Measurements from ENCODE around the gene RAB11A. TPM values are rescaled to one million over a fixed set of nuclear protein-coding genes. Genes with fewer than 3 reads are reported as not detected.

The RAB11A gene
- total RNA-seq, 1 donor from 2014 or later, result 214 TPM

DNA sequence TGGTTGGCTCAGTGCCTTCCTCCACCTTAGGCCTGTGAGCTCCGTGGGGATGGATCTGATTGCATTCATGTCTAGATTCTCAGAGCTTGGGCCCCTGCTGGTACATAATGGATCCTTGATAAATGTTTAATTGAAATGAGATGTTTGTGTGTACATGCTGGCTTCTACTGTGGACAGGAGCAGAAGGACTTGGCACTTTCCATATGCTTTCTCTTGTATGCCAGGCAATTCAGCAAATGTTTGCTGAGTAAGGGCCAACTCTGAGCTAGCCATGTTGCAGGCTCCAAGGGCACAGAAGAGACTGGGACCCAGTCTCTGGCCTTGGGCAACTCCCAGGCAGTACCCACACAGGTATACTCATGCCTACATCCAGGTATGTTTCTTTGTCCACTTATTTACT, 67.0 kb downstream of the RAB11A start:
- Mint-ChIP-seq H3K36me3 (ENCODE audit: low read depth) (no peaks in the 10 kb centered on the region), H3K27me3 (ENCODE audit: low read depth) (no peaks in the 10 kb centered on the region), H3K4me1 (no peaks in the 10 kb centered on the region), H3K27ac (ENCODE audit: unreplicated experiment) (no peak overlapping the region), H3K9me3 (no peaks in the 10 kb centered on the region), H3K4me3 (no peak overlapping the region)
- TF ChIP-seq, protein P1, sequence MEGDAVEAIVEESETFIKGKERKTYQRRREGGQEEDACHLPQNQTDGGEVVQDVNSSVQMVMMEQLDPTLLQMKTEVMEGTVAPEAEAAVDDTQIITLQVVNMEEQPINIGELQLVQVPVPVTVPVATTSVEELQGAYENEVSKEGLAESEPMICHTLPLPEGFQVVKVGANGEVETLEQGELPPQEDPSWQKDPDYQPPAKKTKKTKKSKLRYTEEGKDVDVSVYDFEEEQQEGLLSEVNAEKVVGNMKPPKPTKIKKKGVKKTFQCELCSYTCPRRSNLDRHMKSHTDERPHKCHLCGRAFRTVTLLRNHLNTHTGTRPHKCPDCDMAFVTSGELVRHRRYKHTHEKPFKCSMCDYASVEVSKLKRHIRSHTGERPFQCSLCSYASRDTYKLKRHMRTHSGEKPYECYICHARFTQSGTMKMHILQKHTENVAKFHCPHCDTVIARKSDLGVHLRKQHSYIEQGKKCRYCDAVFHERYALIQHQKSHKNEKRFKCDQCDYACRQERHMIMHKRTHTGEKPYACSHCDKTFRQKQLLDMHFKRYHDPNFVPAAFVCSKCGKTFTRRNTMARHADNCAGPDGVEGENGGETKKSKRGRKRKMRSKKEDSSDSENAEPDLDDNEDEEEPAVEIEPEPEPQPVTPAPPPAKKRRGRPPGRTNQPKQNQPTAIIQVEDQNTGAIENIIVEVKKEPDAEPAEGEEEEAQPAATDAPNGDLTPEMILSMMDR (conservative IDR thresholded peaks at IDR 0.05), result no peak
- no peak for DNase-seq (ENCODE audit: low read depth, low spot score)

DNA sequence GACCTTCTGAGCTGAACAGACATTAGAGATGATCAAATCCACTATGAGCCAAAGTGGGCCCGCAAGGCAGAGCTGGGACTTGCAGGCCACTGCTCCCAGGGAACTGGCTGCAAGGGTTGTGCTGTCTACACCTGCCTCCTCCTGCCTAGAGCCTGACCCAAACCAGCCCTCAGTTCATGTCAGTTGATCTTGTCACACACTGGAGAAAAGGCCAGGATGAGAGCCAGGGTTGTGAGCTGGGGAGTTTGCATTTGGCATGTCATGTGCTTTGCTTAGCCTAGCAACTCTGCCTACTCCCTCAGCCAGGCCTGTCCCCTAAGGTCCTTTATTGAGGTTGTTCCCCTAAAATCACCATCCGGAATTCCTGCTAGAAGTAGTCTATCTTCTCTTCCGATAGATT, 67.8 kb downstream of the RAB11A start:
- H3K27ac Mint-ChIP-seq (ENCODE audit: unreplicated experiment), result no peak overlapping the region
- DNase-seq (ENCODE audit: low read depth, low spot score), result no peak
- H3K27me3 Mint-ChIP-seq (ENCODE audit: low read depth), result no peaks in the 10 kb centered on the region
- no peak overlapping the region for H3K4me3 Mint-ChIP-seq
- TF ChIP-seq, protein P1 (conservative IDR thresholded peaks at IDR 0.05), result no peak
- no peaks in the 10 kb centered on the region for H3K4me1 Mint-ChIP-seq
- H3K9me3 Mint-ChIP-seq, result no peaks in the 10 kb centered on the region
- H3K36me3 Mint-ChIP-seq (ENCODE audit: low read depth), result no peaks in the 10 kb centered on the region

DNA sequence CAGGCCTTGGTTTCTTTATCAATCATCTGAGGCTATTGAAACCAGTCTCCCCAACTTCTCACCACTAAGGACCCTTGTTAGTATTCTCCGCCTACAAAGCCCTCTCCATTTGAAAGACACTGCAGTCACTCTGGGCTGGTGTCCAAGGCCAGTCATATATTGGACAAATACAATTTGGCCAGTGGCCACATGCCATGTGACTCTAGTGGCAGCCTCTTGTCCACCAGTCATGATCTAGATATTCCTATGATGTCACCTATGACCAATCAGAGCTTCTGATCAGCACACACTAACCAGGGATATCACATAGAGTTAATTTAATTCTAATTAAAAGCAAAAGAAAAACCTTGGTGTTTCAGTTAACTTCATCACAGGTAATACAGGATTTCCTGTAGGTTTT, 68.2 kb downstream of the RAB11A start:
- Mint-ChIP-seq H3K27ac (ENCODE audit: unreplicated experiment) (no peak overlapping the region), H3K9me3 (no peaks in the 10 kb centered on the region), H3K27me3 (ENCODE audit: low read depth) (no peaks in the 10 kb centered on the region), H3K36me3 (ENCODE audit: low read depth) (no peaks in the 10 kb centered on the region), H3K4me3 (no peak overlapping the region), H3K4me1 (no peaks in the 10 kb centered on the region)
- DNase-seq (ENCODE audit: low read depth, low spot score), result no peak
- TF ChIP-seq, protein P1 (conservative IDR thresholded peaks at IDR 0.05), result no peak

GRCh38 chr15:65938604-65939003, 69.3 kb downstream of the RAB11A start:
- TF ChIP-seq, protein P1 (conservative IDR thresholded peaks at IDR 0.05), result no peak
- Mint-ChIP-seq H3K4me1 (no peaks in the 10 kb centered on the region), H3K9me3 (no peaks in the 10 kb centered on the region), H3K4me3 (no peak overlapping the region), H3K36me3 (ENCODE audit: low read depth) (no peaks in the 10 kb centered on the region), H3K27ac (ENCODE audit: unreplicated experiment) (no peak overlapping the region), H3K27me3 (ENCODE audit: low read depth) (peaks cover 3% of the 10 kb centered on the region)
- no peak for DNase-seq (ENCODE audit: low read depth, low spot score)

DNA sequence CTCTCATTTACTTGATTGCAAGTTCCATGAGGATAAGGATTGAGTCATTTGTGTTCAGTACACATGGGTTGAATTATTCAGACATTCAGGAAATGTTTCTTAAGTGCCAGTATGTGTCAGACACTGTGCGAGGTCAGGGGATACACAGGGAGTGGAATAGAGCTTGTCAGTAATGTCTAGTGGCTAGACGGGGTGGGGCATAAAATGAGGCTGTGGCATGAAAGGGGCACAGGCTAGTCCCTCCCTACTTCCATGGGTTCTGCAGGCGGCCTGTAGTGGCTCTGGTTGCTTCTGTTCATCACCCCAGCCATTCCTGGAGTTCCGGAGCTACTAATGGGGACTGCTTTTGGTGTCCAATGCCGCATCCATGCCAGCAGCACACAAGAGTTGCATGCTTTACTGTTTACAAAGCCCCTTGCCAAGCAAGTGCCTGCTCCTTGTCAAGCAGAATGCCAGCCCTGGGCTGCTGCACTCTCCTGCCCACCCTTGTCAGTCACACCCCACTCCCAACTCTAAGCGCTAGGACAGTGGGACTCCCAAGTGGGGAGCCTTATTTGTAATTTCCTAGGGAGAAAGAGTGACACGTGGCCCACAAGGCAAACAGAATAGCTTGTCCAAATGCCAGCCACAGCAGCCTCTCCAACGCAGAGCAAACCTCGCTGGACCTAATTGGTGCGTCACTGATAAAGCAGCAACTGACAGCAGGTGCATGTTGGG, 70.8 kb downstream of the RAB11A start:
- TF ChIP-seq, protein P1 (conservative IDR thresholded peaks at IDR 0.05), result no peak
- Mint-ChIP-seq H3K4me3 (no peak overlapping the region), H3K4me1 (no peaks in the 10 kb centered on the region), H3K36me3 (ENCODE audit: low read depth) (no peaks in the 10 kb centered on the region), H3K27me3 (ENCODE audit: low read depth) (peaks cover 3% of the 10 kb centered on the region), H3K27ac (ENCODE audit: unreplicated experiment) (no peak overlapping the region), H3K9me3 (no peaks in the 10 kb centered on the region)
- no peak for DNase-seq (ENCODE audit: low read depth, low spot score)
